OCI-LY3 (cell line): ENCODE measurements around the gene RNASE4.

Source experiments
- EZH2phosphoT487 ChIP-seq: fragments of 200-600 bp; shearing (Covaris generic); IDR thresholded peaks from 2 replicates; pipeline ENCODE4 v1.6.1; 2018; ENCODE audit warnings: antibody characterized with exemption, mixed run types, low read depth
- TF ChIP-seq, protein P1 (sequence below): fragments of 200-600, 300-600 bp; sonication (generic); IDR thresholded peaks from 2 replicates; pipeline ENCODE4 v1.5.1; 2014; ENCODE audit warnings: antibody characterized with exemption, low read length, low read depth

DNA sequence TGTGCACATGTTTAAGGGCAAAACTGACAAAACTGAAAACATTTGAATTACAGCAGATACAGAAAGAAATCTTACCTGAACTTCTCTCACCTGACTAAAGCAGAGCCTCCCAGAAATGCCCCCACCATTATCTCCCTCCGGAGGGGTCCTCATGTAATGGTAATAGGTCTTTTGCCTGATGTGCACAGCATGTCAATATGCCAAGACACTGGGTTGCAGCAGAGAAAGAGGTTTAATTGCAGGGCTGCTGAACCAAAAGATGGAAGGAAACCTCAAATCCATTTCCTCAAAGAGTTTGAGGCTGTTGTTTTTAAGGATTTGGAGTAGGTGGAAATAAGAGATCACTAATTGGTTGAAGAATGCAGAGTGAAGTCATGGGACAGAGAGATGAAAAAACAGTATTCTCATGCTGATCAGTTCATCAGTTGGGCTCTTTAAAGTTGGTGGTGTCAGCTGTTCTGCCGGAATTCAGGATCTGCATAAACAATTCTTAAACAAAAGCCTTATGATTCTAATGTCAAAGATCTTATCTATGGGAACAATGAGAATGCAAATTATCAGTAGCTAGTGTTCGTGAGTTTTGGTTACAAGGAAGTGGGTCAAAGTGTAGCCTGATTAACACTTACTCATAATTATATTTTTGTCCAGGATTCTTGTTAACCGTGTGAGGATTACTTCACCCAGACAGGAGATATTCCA, 22.4 kb downstream of the RNASE4 start:
- TF ChIP-seq, protein P1, sequence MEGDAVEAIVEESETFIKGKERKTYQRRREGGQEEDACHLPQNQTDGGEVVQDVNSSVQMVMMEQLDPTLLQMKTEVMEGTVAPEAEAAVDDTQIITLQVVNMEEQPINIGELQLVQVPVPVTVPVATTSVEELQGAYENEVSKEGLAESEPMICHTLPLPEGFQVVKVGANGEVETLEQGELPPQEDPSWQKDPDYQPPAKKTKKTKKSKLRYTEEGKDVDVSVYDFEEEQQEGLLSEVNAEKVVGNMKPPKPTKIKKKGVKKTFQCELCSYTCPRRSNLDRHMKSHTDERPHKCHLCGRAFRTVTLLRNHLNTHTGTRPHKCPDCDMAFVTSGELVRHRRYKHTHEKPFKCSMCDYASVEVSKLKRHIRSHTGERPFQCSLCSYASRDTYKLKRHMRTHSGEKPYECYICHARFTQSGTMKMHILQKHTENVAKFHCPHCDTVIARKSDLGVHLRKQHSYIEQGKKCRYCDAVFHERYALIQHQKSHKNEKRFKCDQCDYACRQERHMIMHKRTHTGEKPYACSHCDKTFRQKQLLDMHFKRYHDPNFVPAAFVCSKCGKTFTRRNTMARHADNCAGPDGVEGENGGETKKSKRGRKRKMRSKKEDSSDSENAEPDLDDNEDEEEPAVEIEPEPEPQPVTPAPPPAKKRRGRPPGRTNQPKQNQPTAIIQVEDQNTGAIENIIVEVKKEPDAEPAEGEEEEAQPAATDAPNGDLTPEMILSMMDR = no peak
- TF ChIP-seq EZH2phosphoT487 = no peak
